ENCODE results near the gene RAPGEF6.
"Not testable (repeated sequence)": the region's sequence is repeated elsewhere in the genome, so short reads cannot be mapped to it uniquely, and the experiment has no call there.

RAPGEF6 gene

DNA sequence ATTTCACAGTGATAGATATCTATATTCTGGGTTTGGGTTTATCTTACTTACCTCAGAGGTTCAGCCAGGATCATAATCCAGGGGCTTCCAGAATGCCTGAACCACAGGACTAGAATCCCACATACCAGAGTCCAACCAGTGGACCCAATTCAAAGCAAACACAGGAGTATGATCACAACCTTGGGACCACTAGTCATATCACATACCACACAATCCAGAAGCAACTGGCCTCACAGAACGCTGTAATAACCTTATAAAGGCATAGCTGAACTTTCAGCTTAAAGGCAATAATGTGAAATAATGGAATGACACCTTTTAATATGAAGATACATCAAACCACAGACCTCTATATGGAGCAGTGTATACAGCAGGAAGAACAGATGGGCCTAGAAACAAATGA lies 25.3 kb downstream of the RAPGEF6 start:
- peaks cover 11% of the 10 kb centered on the region for H3K36me3 Mint-ChIP-seq (ENCODE audit: low read depth)
- no peaks in the 10 kb centered on the region for H3K27me3 Mint-ChIP-seq (ENCODE audit: low read depth)
- H3K27ac Mint-ChIP-seq, result no peak overlapping the region
- H3K9me3 Mint-ChIP-seq, result peaks cover 7% of the 10 kb centered on the region
- H3K4me1 Mint-ChIP-seq (ENCODE audit: low read depth), result peaks cover 22% of the 10 kb centered on the region
- no peak overlapping the region for H3K4me3 Mint-ChIP-seq

DNA sequence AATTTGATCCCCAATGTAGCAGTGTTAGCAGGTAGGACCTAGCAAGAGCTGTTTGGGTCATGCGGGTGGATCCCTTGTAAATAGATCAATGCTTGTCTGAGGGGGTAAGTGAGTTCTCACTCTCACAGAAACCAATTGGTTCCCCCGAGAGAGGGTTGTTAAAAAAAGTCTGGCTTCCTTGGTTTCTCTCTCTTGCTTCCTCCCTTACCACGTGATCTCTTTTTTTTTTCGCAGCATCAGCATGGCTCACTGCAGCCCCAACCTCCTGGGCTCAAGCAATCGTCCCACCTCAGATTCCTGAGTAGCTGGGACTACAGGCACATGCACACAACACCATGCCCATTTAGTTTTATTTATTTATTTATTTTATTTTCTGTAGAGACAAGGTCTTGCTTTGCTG lies 26.4 kb downstream of the RAPGEF6 start:
- Mint-ChIP-seq H3K27ac (no peak overlapping the region), H3K27me3 (ENCODE audit: low read depth) (no peaks in the 10 kb centered on the region), H3K4me1 (ENCODE audit: low read depth) (peaks cover 22% of the 10 kb centered on the region), H3K9me3 (no peaks in the 10 kb centered on the region), H3K4me3 (no peak overlapping the region), H3K36me3 (ENCODE audit: low read depth) (peaks cover 6% of the 10 kb centered on the region)

DNA sequence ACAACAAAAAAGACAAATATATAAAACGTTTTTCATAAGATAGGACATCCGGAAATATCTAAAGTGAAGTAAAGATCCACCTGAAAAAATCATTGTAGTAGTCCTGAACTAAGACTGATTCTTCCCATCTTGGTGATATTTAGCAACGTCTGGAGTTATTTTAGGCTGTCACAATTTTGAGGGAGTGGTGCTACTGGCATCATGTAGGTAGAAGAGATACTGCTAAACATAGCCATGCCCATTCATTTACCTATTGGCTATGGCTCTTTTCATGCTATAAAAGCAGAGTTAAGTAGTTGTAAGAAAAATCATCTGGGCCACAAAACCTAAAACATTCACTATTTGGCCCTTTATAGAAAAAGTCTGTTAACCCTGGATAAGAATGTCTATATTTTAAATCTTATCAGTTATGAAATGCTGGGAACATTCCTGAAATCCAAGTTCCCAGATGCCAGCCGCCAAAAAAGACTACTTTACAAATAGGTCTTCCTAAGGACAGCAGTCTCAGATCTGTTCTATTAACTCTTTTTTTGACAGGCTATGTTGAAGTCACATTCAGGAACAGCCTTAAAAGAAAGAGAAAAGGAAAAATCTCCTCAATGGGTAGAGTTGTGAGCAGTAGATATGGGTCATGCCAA lies 27.0 kb downstream of the RAPGEF6 start:
- H3K27ac Mint-ChIP-seq, result no peak overlapping the region
- peaks cover 22% of the 10 kb centered on the region for H3K4me1 Mint-ChIP-seq (ENCODE audit: low read depth)

GRCh38 chr5:131607418-131607817 lies 27.6 kb downstream of the RAPGEF6 start:
- Mint-ChIP-seq H3K27me3 (ENCODE audit: low read depth) (no peaks in the 10 kb centered on the region), H3K27ac (no peak overlapping the region), H3K9me3 (no peaks in the 10 kb centered on the region), H3K4me1 (ENCODE audit: low read depth) (peaks cover 22% of the 10 kb centered on the region), H3K4me3 (no peak overlapping the region), H3K36me3 (ENCODE audit: low read depth) (peaks cover 6% of the 10 kb centered on the region)

More for the DNA sequence above, 27.0 kb downstream of the RAPGEF6 start:
- Mint-ChIP-seq H3K27me3 (ENCODE audit: low read depth) (no peaks in the 10 kb centered on the region), H3K36me3 (ENCODE audit: low read depth) (peaks cover 4% of the 10 kb centered on the region), H3K4me3 (no peak overlapping the region), H3K9me3 (no peaks in the 10 kb centered on the region)

DNA sequence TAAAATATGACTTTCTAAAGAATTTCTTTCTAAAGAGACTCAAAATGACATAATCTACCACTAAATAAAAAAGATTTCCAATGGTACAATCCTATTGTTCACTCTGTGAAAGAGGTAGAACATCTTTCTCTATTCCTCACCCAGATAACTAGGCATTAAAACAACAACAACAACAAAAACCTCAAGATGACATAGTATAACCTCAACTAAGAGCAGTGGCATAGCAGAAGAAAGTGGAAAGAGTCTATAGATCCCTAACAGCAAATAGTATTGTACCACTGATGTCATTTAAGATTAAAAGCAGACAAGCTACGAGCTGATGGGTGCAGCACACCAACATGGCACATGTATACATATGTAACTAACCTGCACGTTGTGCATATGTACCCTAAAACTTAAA lies 29.9 kb downstream of the RAPGEF6 start:
- no peaks in the 10 kb centered on the region for H3K27me3 Mint-ChIP-seq (ENCODE audit: low read depth)
- no peaks in the 10 kb centered on the region for H3K9me3 Mint-ChIP-seq
- H3K4me3 Mint-ChIP-seq, result no peak overlapping the region
- H3K27ac Mint-ChIP-seq, result no peak overlapping the region
- H3K36me3 Mint-ChIP-seq (ENCODE audit: low read depth), result peaks cover 12% of the 10 kb centered on the region
- H3K4me1 Mint-ChIP-seq (ENCODE audit: low read depth), result peaks cover 22% of the 10 kb centered on the region

- peaks cover 10% of the 10 kb centered on the region for H3K36me3 Mint-ChIP-seq (ENCODE audit: low read depth)
- H3K4me1 Mint-ChIP-seq (ENCODE audit: low read depth), result peaks cover 29% of the 10 kb centered on the region
- no peaks in the 10 kb centered on the region for H3K9me3 Mint-ChIP-seq
- no peaks in the 10 kb centered on the region for H3K27me3 Mint-ChIP-seq (ENCODE audit: low read depth)
- H3K4me3 Mint-ChIP-seq, result peak overlapping the region; percentile 32
- H3K27ac Mint-ChIP-seq, result peak overlapping the region; percentile 58
Measured at GRCh38 chr5:131595088-131596033, 39.7 kb downstream of the RAPGEF6 start.

- no peaks in the 10 kb centered on the region for H3K27me3 Mint-ChIP-seq (ENCODE audit: low read depth)
- H3K4me3 Mint-ChIP-seq, result no peak overlapping the region
- H3K9me3 Mint-ChIP-seq, result no peaks in the 10 kb centered on the region
- H3K4me1 Mint-ChIP-seq (ENCODE audit: low read depth), result peaks cover 33% of the 10 kb centered on the region
- H3K27ac Mint-ChIP-seq, result no peak overlapping the region
- H3K36me3 Mint-ChIP-seq (ENCODE audit: low read depth), result peaks cover 10% of the 10 kb centered on the region
Measured at GRCh38 chr5:131593921-131594320, 41.1 kb downstream of the RAPGEF6 start.

- not testable (repeated sequence) for H3K27ac Mint-ChIP-seq; H3K9me3 Mint-ChIP-seq; H3K27me3 Mint-ChIP-seq (ENCODE audit: low read depth); H3K4me3 Mint-ChIP-seq
- H3K4me1 Mint-ChIP-seq (ENCODE audit: low read depth), result peaks cover 34% of the 10 kb centered on the region
- H3K36me3 Mint-ChIP-seq (ENCODE audit: low read depth), result peaks cover 10% of the 10 kb centered on the region
Measured at GRCh38 chr5:131593436-131593835, 41.6 kb downstream of the RAPGEF6 start.

DNA sequence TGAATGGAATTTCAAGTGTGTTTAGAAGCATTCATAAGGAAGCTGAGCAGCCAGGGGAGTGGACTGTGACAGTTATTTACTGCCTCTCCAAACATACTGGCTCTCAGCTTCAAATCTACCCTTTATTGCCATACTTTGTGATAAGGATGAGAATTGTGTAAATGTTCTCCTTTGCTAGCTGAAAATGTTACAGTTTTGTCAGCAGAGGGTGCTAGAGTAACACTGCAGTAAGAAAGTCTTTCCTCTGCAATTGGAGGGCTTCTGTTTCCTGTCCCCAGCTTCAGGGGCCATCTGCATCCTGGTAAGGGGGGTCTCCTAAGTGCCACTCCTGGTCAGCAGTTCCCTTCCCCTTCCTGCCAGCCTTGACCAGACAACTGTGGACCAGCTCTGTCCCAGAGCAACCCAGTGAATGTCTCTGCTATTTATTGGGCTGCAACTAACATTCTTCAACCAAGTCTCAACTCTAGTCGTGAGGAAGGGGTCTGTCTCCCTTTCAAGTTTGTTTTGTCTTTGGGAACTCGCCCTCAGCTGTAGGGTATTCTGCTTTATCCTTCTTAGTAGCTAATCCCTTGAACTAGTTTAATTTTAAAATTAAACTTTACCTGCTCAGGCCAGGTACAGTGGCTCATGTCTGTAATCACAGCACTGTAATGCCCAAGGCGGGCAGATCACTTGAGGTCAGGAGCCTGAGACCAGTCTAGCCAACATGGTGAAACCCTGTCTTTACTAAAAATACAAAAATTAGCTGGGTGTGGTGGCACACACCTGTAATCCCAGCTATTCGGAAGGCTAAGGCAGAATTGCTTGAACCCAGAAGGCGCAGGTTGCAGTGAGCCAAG lies 45.3 kb downstream of the RAPGEF6 start:
- Mint-ChIP-seq H3K9me3 (no peaks in the 10 kb centered on the region), H3K27me3 (ENCODE audit: low read depth) (no peaks in the 10 kb centered on the region), H3K27ac (no peak overlapping the region), H3K4me1 (ENCODE audit: low read depth) (peaks cover 22% of the 10 kb centered on the region), H3K4me3 (no peak overlapping the region), H3K36me3 (ENCODE audit: low read depth) (peaks cover 6% of the 10 kb centered on the region)

DNA sequence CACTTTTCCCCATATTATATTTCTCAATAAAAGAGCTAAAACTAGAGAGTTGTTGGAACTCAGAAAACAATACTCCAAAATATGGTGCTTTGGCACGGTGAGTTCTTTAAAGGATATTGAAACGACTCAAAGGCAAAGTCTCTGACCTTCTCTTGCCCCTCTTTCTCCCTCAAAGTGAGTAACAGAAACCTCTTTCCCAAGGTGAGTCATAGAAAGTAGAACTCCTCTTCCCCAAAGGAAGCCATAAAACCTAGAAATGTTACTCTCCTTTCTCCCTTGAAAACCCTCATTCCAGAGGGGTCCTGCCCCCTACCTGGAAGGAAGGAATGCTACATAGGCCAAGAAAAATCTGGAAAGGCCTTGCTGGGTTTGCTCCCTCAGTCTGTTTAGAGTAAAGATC lies 47.5 kb downstream of the RAPGEF6 start:
- peaks cover 3% of the 10 kb centered on the region for H3K36me3 Mint-ChIP-seq (ENCODE audit: low read depth)
- H3K4me1 Mint-ChIP-seq (ENCODE audit: low read depth), result peaks cover 16% of the 10 kb centered on the region
- no peak overlapping the region for H3K4me3 Mint-ChIP-seq

GRCh38 chr5:131581702-131582101 lies 53.3 kb downstream of the RAPGEF6 start:
- Mint-ChIP-seq H3K4me3 (no peak overlapping the region), H3K27me3 (ENCODE audit: low read depth) (no peaks in the 10 kb centered on the region), H3K9me3 (no peaks in the 10 kb centered on the region), H3K4me1 (ENCODE audit: low read depth) (peaks cover 2% of the 10 kb centered on the region), H3K36me3 (ENCODE audit: low read depth) (peaks cover 28% of the 10 kb centered on the region), H3K27ac (no peak overlapping the region)

More for the DNA sequence above, 47.5 kb downstream of the RAPGEF6 start:
- no peaks in the 10 kb centered on the region for H3K27me3 Mint-ChIP-seq (ENCODE audit: low read depth)
- H3K9me3 Mint-ChIP-seq, result no peaks in the 10 kb centered on the region
- no peak overlapping the region for H3K27ac Mint-ChIP-seq

DNA sequence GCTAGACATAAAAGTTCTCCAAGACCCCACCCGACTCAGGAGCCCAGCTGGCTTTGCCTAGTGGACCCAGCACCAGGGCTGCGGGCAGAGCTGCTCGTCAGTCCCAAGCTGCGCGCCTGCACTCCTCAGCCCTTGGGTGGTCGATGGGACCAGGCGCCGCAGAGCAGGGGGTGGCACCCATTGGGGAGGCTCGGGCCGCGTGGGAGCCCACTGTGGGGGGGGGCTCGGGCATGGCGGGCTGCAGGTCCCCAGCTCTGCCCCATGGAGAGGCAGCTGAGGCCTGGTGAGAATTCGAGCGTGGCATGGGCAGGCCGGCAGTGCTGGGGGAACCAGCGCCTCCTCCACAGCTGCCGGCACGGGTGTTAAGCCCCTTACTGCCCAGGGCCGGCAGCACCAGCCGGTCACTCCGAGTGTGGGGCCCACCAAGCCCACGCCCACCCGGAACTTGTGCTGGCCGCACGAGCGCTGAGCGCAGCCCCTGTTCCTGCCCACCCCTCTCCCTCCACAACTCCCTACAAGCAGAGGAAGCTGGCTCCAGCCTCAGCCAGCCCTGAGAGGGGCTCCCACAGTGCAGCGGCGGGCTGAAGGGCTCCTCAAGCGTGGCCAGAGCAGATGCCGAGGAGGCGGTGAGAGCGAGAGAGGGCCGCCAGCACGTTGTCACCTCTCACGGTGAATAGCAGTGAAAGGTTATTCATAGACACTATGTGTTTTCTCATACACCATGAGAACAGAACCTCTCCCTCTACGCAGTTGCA lies 54.9 kb downstream of the RAPGEF6 start:
- H3K4me1 Mint-ChIP-seq (ENCODE audit: low read depth), result peaks cover 2% of the 10 kb centered on the region
- H3K9me3 Mint-ChIP-seq, result no peaks in the 10 kb centered on the region
- H3K27ac Mint-ChIP-seq, result no peak overlapping the region
- no peaks in the 10 kb centered on the region for H3K27me3 Mint-ChIP-seq (ENCODE audit: low read depth)
- peaks cover 28% of the 10 kb centered on the region for H3K36me3 Mint-ChIP-seq (ENCODE audit: low read depth)
- H3K4me3 Mint-ChIP-seq, result no peak overlapping the region

DNA sequence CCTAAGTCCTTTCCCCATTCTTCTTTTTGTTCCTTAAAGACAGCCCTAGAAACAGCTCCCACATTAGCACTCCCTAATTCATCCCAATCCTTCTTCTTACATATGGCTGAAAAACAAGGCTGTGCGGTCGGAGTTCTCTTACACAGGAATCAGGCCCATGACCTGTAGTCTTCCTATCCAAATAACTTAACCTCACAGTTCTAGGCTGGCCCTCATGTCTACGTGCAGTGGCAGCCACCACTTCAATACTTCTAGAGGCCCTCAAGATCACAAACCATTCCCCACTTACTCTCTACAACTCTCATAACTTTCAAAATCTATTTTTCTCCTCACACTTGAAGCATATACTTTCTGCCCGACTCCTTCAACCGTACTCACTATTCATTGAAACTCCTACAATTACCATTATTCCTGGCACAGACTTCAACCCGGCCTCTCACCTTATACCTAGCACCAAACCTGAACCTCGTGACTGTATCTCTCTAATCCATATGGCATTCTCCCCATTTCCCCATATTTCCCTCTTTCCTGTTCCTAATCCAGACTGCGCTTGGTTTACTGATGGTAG lies 59.3 kb downstream of the RAPGEF6 start:
- Mint-ChIP-seq H3K4me3 (no peak overlapping the region), H3K36me3 (ENCODE audit: low read depth) (peaks cover 23% of the 10 kb centered on the region), H3K27me3 (ENCODE audit: low read depth) (no peaks in the 10 kb centered on the region), H3K27ac (no peak overlapping the region), H3K4me1 (ENCODE audit: low read depth) (peaks cover 8% of the 10 kb centered on the region), H3K9me3 (no peaks in the 10 kb centered on the region)

All from T-helper 1 cell treated with Interleukin-12 subunit alpha and Interleukin-12 subunit beta and Interleukin-4 antibody, amounts not matched to agents 30 μg/mL and 1 μg/mL, for 36 hours (primary cell).